ELF-1 (cell line): ENCODE measurements around the gene GHDC.

ENCODE experiments used
- DNase-seq: peaks from one replicate; pipeline ENCODE4 v3.0.0-alpha.2; 2016; ENCODE audit warnings: low read depth, low spot score

GHDC gene

GRCh38 chr17:42183741-42184711, 10.3 kb downstream of the GHDC start:
- DNase-seq, result peak; percentile 84

GRCh38 chr17:42182927-42183734, 11.2 kb downstream of the GHDC start:
- DNase-seq, result no peak

GRCh38 chr17:42181851-42182207, 12.5 kb downstream of the GHDC start:
- no peak for DNase-seq

- peak; percentile 67 for DNase-seq
Observed at GRCh38 chr17:42180922-42181850, 13.1 kb downstream of the GHDC start, which contains the start of gene KCNH4. TSS of gene KCNH4 (minus strand) at chr17:42181142. CDS start at chr17:42180945, 197 bp downstream.

GRCh38 chr17:42180411-42180921, 13.8 kb downstream of the GHDC start:
- peak; percentile 39 for DNase-seq

GRCh38 chr17:42179911-42180410, 14.3 kb downstream of the GHDC start:
- DNase-seq, result peak; percentile 83

GRCh38 chr17:42179335-42179734, 15.0 kb downstream of the GHDC start:
- no peak for DNase-seq

- no peak for DNase-seq
Observed at GRCh38 chr17:42178817-42179216, 15.5 kb downstream of the GHDC start.

GRCh38 chr17:42177684-42178083, 16.6 kb downstream of the GHDC start:
- DNase-seq, result no peak

- no peak for DNase-seq
Observed at GRCh38 chr17:42174126-42174783, 20.0 kb downstream of the GHDC start.

GRCh38 chr17:42171831-42172230, 22.5 kb downstream of the GHDC start:
- peak; percentile 82 for DNase-seq

GRCh38 chr17:42169351-42169750, 24.9 kb downstream of the GHDC start:
- DNase-seq, result no peak

- DNase-seq, result no peak
Observed at GRCh38 chr17:42167807-42168206, 26.5 kb downstream of the GHDC start.

- DNase-seq, result no peak
Observed at GRCh38 chr17:42166196-42166763, 28.0 kb downstream of the GHDC start.

GRCh38 chr17:42165751-42166150, 28.5 kb downstream of the GHDC start:
- no peak for DNase-seq

GRCh38 chr17:42163696-42164407, 30.4 kb downstream of the GHDC start:
- no peak for DNase-seq

- peak; percentile 72 for DNase-seq
Observed at GRCh38 chr17:42163113-42163512, 31.2 kb downstream of the GHDC start.

- no peak for DNase-seq
Observed at GRCh38 chr17:42160531-42160910, 33.8 kb downstream of the GHDC start.

GRCh38 chr17:42159796-42160530, 34.3 kb downstream of the GHDC start:
- no peak for DNase-seq
